HepG2 (cell line): ENCODE results near the gene PSMC3IP. TPM values are rescaled to one million over a fixed set of nuclear protein-coding genes. Genes with fewer than 3 reads are reported as not detected.

ENCODE experiments used
- AFF4 ChIP-seq: sonication (generic); formaldehyde crosslinking; IDR thresholded peaks from 2 replicates; pipeline ENCODE4 v1.4.0; 2020; ENCODE audit warnings: missing genetic modification reagents
- HNRNPK ChIP-seq: fragments of 200-400 bp; formaldehyde crosslinking; IDR thresholded peaks from 2 replicates; pipeline ENCODE4 v1.6.1; 2018; ENCODE audit warnings: low read length, low read depth, moderate library complexity, mild to moderate bottlenecking; ENCODE audit not compliant: poor library complexity, severe bottlenecking
- NAIF1 ChIP-seq: sonication (generic); formaldehyde crosslinking; IDR thresholded peaks from 2 replicates; pipeline ENCODE4 v1.5.0; 2020; ENCODE audit warnings: mild to moderate bottlenecking, missing genetic modification reagents, borderline replicate concordance
- PRPF4 ChIP-seq: fragments of 200-400 bp; formaldehyde crosslinking; IDR thresholded peaks from 2 replicates; pipeline ENCODE4 v1.6.1; 2016; ENCODE audit warnings: low read length, low read depth; ENCODE audit not compliant: poor library complexity, severe bottlenecking
- REXO4 ChIP-seq: sonication (generic); formaldehyde crosslinking; IDR thresholded peaks from 2 replicates; pipeline ENCODE4 v1.8.0; 2022; ENCODE audit warnings: missing genetic modification reagents, mild to moderate bottlenecking, borderline replicate concordance
- SKIL ChIP-seq: sonication (generic); formaldehyde crosslinking; IDR thresholded peaks from 2 replicates; pipeline ENCODE4 v1.8.0; 2022; ENCODE audit warnings: missing genetic modification reagents, mild to moderate bottlenecking, moderate library complexity, borderline replicate concordance
- SNAPC2 ChIP-seq: sonication (generic); formaldehyde crosslinking; IDR thresholded peaks from 2 replicates; pipeline ENCODE4 v1.8.1; 2022; ENCODE audit warnings: mild to moderate bottlenecking, missing genetic modification reagents
- SOX13 ChIP-seq, 3 experiments: fragments of 450-650 bp in 1 of 3; sonication (generic) in 1 of 3; formaldehyde crosslinking in 1 of 3; IDR thresholded peaks in 2 of 3; conservative IDR thresholded peaks in 1 of 3; 2 replicates each; pipeline versions ENCODE4 v1.5.0 to v1.6.1; 2016 to 2020; ENCODE audit warnings: antibody characterized with exemption in 1 of 3, mild to moderate bottlenecking in 1 of 3, missing compliant biosample characterization in 1 of 3, missing genetic modification reagents in 1 of 3, moderate library complexity in 1 of 3
- ZBTB4 ChIP-seq: sonication (generic); formaldehyde crosslinking; IDR thresholded peaks from 2 replicates; pipeline ENCODE4 v1.4.0; 2020; ENCODE audit warnings: missing genetic modification reagents, mild to moderate bottlenecking, borderline replicate concordance
- ZC3H4 ChIP-seq: sonication (generic); formaldehyde crosslinking; IDR thresholded peaks from 2 replicates; pipeline ENCODE4 v1.4.0; 2020; ENCODE audit warnings: missing genetic modification reagents, borderline replicate concordance
- ZFYVE20 ChIP-seq: sonication (generic); formaldehyde crosslinking; IDR thresholded peaks from 2 replicates; pipeline ENCODE4 v1.8.0; 2023; ENCODE audit warnings: low read depth, mild to moderate bottlenecking, moderate library complexity, missing genetic modification reagents, borderline replicate concordance
- ZMYM2 ChIP-seq: sonication (generic); formaldehyde crosslinking; IDR thresholded peaks from 2 replicates; pipeline ENCODE4 v1.8.0; 2022; ENCODE audit warnings: mild to moderate bottlenecking, missing genetic modification reagents
- ZNF329 ChIP-seq: sonication (generic); formaldehyde crosslinking; IDR thresholded peaks from 2 replicates; pipeline ENCODE4 v1.9.0; 2021; ENCODE audit warnings: low read depth, mild to moderate bottlenecking, missing genetic modification reagents
- ZNF33B ChIP-seq: sonication (generic); formaldehyde crosslinking; IDR thresholded peaks from 2 replicates; pipeline ENCODE4 v1.5.1; 2020; ENCODE audit warnings: mild to moderate bottlenecking, missing genetic modification reagents
- ZNF510 ChIP-seq: sonication (generic); formaldehyde crosslinking; IDR thresholded peaks from 2 replicates; pipeline ENCODE4 v1.4.0; 2020; ENCODE audit warnings: low read depth, mild to moderate bottlenecking, missing genetic modification reagents
- ZNF572 ChIP-seq: sonication (generic); formaldehyde crosslinking; IDR thresholded peaks from 2 replicates; pipeline ENCODE4 v1.5.1; 2020; ENCODE audit warnings: mild to moderate bottlenecking, missing genetic modification reagents
- ZNF766 ChIP-seq: sonication (generic); formaldehyde crosslinking; IDR thresholded peaks from 2 replicates; pipeline ENCODE4 v1.5.0; 2020; ENCODE audit warnings: missing genetic modification reagents, borderline replicate concordance
- polyA plus RNA-seq, 8 experiments: library from polyadenylated mRNA; depleted of rRNA in 3 of 8; stranded (reverse) in 7 of 8; unstranded in 1 of 8; fragments of >200 nt; fragmentation: Illumina TruSeq in 4 of 8; extraction: Trizol in 4 of 8; gene quantifications; 2 replicates each; pipeline versions ENCODE4 v1.2.1 to v1.2.3, GENCODE V29; 2011 to 2016; ENCODE audit warnings: low read depth in 4 of 8, missing spikeins in 1 of 8, mixed read lengths in 1 of 8; ENCODE audit not compliant: insufficient read depth in 1 of 8
- total RNA-seq, 5 experiments: library from RNA; depleted of rRNA; stranded (reverse); fragments of >200 nt; fragmentation: Illumina TruSeq; extraction: Trizol; gene quantifications; 2 replicates each; pipeline ENCODE4 v1.2.3, GENCODE V29; 2016; ENCODE audit warnings: low read depth in 1 of 5

PSMC3IP gene
- total and polyA plus RNA-seq, 2 of the 13 experiments (the other 11 are each of a cell fraction or from before 2014, with no cell fraction given) = 6.5 to 22.4 TPM

- TF ChIP-seq ZBTB4 (CRISPR knock-in tag) = peak; percentile 94
- TF ChIP-seq ZMYM2 = peak; percentile 43; the same call in 1 of the 2 replicates
- TF ChIP-seq ZNF572 (CRISPR knock-in tag) = peak; percentile 69; the same call in 1 of the 2 replicates
- TF ChIP-seq ZNF33B (CRISPR knock-in tag) = 0 out of 2 replicates have a peak, but pooled peaks have one; percentile 4
- TF ChIP-seq ZNF510 (CRISPR knock-in tag) = no peak
- TF ChIP-seq HNRNPK = no peak
- 0 out of 2 replicates have a peak, but pooled peaks have one; percentile 27 for TF ChIP-seq SKIL (CRISPR knock-in tag)
- peak; percentile 44; the same call in 1 of the 2 replicates for TF ChIP-seq ZC3H4 (CRISPR knock-in tag)
- TF ChIP-seq ZNF766 (CRISPR knock-in tag) = peak; percentile 26; the same call in 1 of the 2 replicates
- no peak for TF ChIP-seq SNAPC2
- 0 out of 2 replicates have a peak, but pooled peaks have one; percentile 48 for TF ChIP-seq NAIF1 (CRISPR knock-in tag)
- TF ChIP-seq ZFYVE20 (CRISPR knock-in tag) = 0 out of 2 replicates have a peak, but pooled peaks have one; percentile 16
- peak; percentile 9; the same call in 1 of the 2 replicates for TF ChIP-seq AFF4 (CRISPR knock-in tag)
- peak; percentile 72 for TF ChIP-seq PRPF4
- TF ChIP-seq SOX13 (IDR thresholded peaks at IDR 0.05) = no peak
- TF ChIP-seq SOX13 (CRISPR knock-in tag; conservative IDR thresholded peaks at IDR 0.05 in 1 of 2, IDR thresholded peaks at IDR 0.05 in 1 of 2) = peak in 1 of 2 experiments; percentile 51; a peak in 1 of 4 replicates
- 0 out of 2 replicates have a peak, but pooled peaks have one; percentile 59 for TF ChIP-seq ZNF329 (CRISPR knock-in tag)
- TF ChIP-seq REXO4 (CRISPR knock-in tag) = 0 out of 2 replicates have a peak, but pooled peaks have one; percentile 45
Observed at GRCh38 chr17:42566215-42566882, 11.2 kb downstream of the PSMC3IP start (continued).
